Type B pancreatic cell (in vitro differentiated cells): ENCODE results near the gene TMEM108. TPM values are rescaled to one million over a fixed set of nuclear protein-coding genes. Genes with fewer than 3 reads are reported as not detected.

ENCODE experiments used
- DNase-seq: peaks from one replicate; pipeline ENCODE4 v3.0.0; 2021; ENCODE audit warnings: mixed read lengths; ENCODE audit not compliant: unreplicated experiment; ENCODE audit errors: extremely low spot score
- H3K27ac Mint-ChIP-seq: 2 replicates; pipeline ENCODE4 v1.8.0; 2021; ENCODE audit warnings: mild to moderate bottlenecking, mixed read lengths
- H3K27me3 Mint-ChIP-seq: 2 replicates; pipeline ENCODE4 v1.8.0; 2021; ENCODE audit warnings: mixed read lengths
- H3K36me3 Mint-ChIP-seq: 2 replicates; pipeline ENCODE4 v1.8.0; 2021; ENCODE audit warnings: mixed read lengths
- H3K4me1 Mint-ChIP-seq: one replicate; pipeline ENCODE4 v1.8.0; 2021; ENCODE audit warnings: mixed read lengths; ENCODE audit not compliant: unreplicated experiment
- H3K4me3 Mint-ChIP-seq: 2 replicates; pipeline ENCODE4 v1.8.0; 2021; ENCODE audit warnings: mild to moderate bottlenecking, mixed read lengths
- H3K9me3 Mint-ChIP-seq: 2 replicates; pipeline ENCODE4 v1.8.0; 2021; ENCODE audit warnings: mixed read lengths
- total RNA-seq: library from RNA; stranded (reverse); gene quantifications from 2 replicates; pipeline ENCODE4 v1.2.1, GENCODE V29; 2021; ENCODE audit warnings: low replicate concordance
- TF ChIP-seq, protein P1 (sequence below): fragments of 200-600 bp; sonication (generic); conservative IDR thresholded peaks from 2 replicates; pipeline ENCODE4 v1.5.0; 2021; ENCODE audit warnings: antibody characterized with exemption, mild to moderate bottlenecking

TMEM108 gene
- total RNA-seq, 1 donor from 2014 or later = 7.4 TPM

DNA sequence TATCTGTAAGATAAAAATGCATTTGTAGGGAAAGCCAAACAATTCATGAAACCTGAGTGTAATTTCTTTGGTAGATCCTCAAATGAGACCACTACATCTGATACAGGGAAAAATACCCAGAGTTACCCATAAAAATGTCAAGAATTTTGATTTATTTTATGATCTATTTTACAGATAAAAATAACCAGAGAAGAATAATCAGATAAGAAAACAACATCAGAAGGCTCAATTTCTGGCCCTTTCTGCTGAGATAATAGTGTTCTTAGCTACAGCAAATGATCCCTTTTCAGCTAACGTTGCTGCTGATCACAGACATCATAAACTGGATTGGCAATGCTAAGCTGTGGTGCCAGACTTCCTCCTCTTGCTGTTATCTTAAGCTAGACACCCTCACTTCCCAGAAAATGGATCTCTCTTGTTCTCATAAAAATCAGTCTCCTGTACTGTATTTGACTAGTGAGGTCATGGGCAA is 21.3 kb upstream of the TMEM108 start:
- Mint-ChIP-seq H3K27me3 (peaks cover 8% of the 10 kb centered on the region), H3K27ac (no peak overlapping the region), H3K9me3 (peaks cover 6% of the 10 kb centered on the region), H3K4me1 (peaks cover 4% of the 10 kb centered on the region), H3K36me3 (no peaks in the 10 kb centered on the region), H3K4me3 (no peak overlapping the region)
- TF ChIP-seq, protein P1, sequence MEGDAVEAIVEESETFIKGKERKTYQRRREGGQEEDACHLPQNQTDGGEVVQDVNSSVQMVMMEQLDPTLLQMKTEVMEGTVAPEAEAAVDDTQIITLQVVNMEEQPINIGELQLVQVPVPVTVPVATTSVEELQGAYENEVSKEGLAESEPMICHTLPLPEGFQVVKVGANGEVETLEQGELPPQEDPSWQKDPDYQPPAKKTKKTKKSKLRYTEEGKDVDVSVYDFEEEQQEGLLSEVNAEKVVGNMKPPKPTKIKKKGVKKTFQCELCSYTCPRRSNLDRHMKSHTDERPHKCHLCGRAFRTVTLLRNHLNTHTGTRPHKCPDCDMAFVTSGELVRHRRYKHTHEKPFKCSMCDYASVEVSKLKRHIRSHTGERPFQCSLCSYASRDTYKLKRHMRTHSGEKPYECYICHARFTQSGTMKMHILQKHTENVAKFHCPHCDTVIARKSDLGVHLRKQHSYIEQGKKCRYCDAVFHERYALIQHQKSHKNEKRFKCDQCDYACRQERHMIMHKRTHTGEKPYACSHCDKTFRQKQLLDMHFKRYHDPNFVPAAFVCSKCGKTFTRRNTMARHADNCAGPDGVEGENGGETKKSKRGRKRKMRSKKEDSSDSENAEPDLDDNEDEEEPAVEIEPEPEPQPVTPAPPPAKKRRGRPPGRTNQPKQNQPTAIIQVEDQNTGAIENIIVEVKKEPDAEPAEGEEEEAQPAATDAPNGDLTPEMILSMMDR = no peak
- no peak for DNase-seq

GRCh38 chr3:133018921-133019320 is 19.3 kb upstream of the TMEM108 start:
- Mint-ChIP-seq H3K36me3 (no peaks in the 10 kb centered on the region), H3K4me3 (no peak overlapping the region), H3K27ac (no peak overlapping the region), H3K27me3 (peaks cover 14% of the 10 kb centered on the region), H3K4me1 (peaks cover 4% of the 10 kb centered on the region), H3K9me3 (no peaks in the 10 kb centered on the region)
- TF ChIP-seq, protein P1 = no peak
- DNase-seq = no peak

- Mint-ChIP-seq H3K4me1 (peaks cover 4% of the 10 kb centered on the region), H3K4me3 (no peak overlapping the region), H3K27ac (no peak overlapping the region), H3K27me3 (peaks cover 15% of the 10 kb centered on the region), H3K9me3 (no peaks in the 10 kb centered on the region), H3K36me3 (no peaks in the 10 kb centered on the region)
- TF ChIP-seq, protein P1 = no peak
- no peak for DNase-seq
Measured at GRCh38 chr3:133021206-133021605, 17.0 kb upstream of the TMEM108 start.

DNA sequence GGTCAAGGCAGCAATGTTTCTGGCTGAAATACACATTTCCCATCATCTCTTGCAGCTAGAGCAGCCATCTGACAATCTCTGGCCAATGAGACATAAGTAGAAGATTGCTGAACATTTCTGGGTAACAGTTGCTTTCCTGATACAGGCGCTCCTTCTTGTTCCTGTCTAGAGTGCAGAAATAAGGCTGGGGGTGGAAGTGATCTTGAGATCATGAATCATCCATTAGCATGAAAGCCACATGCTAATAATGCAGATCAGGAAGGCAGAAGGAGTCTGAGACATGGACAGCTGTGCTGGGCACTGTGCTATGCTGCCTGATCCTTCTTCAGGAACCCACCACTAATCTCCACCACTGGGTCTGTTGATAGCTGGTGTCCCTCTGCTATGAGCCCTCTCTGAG is 14.8 kb upstream of the TMEM108 start:
- H3K4me1 Mint-ChIP-seq = no peaks in the 10 kb centered on the region
- no peaks in the 10 kb centered on the region for H3K36me3 Mint-ChIP-seq
- TF ChIP-seq, protein P1 = no peak
- no peaks in the 10 kb centered on the region for H3K9me3 Mint-ChIP-seq
- no peak overlapping the region for H3K27ac Mint-ChIP-seq
- no peak for DNase-seq
- H3K27me3 Mint-ChIP-seq = peaks cover 20% of the 10 kb centered on the region
- H3K4me3 Mint-ChIP-seq = no peak overlapping the region

DNA sequence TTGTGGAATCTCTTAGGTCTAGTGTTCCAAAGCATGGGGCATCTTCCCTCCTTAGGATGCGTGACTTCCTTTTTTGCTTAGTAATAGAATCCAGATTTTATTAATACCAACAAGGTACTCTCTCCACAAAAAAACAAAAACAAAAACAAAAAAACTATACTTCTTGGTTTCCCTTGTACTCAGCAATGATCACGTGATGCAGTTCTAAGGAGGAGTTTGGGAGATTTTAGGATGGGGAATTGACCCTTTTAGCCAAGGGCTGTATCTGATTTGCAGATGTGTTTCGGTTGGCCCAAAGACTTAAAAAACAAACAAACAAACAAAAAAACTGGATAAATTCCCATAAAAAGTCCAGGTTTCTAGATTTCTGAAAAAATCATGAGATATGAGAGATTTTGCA is 12.6 kb upstream of the TMEM108 start:
- Mint-ChIP-seq H3K27me3 (peaks cover 30% of the 10 kb centered on the region), H3K4me1 (no peaks in the 10 kb centered on the region), H3K36me3 (no peaks in the 10 kb centered on the region), H3K4me3 (no peak overlapping the region), H3K9me3 (no peaks in the 10 kb centered on the region), H3K27ac (no peak overlapping the region)
- DNase-seq = no peak
- TF ChIP-seq, protein P1 = no peak

DNA sequence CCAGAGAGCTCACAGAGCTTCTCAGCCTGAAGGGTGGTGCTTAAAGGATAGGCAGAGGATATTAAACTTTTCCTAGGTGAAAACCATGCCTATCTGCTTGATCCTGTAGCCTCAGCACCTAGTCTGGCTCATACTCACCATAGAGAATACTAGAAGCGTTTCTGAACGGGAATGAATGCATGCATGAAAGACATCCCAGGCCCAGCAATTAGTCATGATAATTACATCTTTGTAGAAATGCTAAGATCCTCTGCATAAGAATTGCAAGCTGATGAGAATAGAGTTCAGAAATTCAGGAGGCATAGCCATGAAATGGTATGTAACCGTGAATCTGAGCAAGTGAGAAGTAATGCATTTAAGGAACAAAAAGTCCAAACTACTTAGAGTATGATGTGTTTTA is 5.9 kb upstream of the TMEM108 start:
- DNase-seq = no peak
- peaks cover 68% of the 10 kb centered on the region for H3K27me3 Mint-ChIP-seq
- no peaks in the 10 kb centered on the region for H3K4me1 Mint-ChIP-seq
- H3K27ac Mint-ChIP-seq = no peak overlapping the region
- no peaks in the 10 kb centered on the region for H3K36me3 Mint-ChIP-seq
- TF ChIP-seq, protein P1 = no peak
- no peaks in the 10 kb centered on the region for H3K9me3 Mint-ChIP-seq
- no peak overlapping the region for H3K4me3 Mint-ChIP-seq
